HG03280 (cell line): ENCODE data around the gene SCUBE3.

Source experiments
- ATAC-seq: cut with Tn5 transposase; IDR thresholded peaks from one replicate; pipeline ENCODE4 v1.9.1; 2021; ENCODE audit warnings: mild to moderate bottlenecking, moderate library complexity; ENCODE audit not compliant: unreplicated experiment

SCUBE3 gene

DNA sequence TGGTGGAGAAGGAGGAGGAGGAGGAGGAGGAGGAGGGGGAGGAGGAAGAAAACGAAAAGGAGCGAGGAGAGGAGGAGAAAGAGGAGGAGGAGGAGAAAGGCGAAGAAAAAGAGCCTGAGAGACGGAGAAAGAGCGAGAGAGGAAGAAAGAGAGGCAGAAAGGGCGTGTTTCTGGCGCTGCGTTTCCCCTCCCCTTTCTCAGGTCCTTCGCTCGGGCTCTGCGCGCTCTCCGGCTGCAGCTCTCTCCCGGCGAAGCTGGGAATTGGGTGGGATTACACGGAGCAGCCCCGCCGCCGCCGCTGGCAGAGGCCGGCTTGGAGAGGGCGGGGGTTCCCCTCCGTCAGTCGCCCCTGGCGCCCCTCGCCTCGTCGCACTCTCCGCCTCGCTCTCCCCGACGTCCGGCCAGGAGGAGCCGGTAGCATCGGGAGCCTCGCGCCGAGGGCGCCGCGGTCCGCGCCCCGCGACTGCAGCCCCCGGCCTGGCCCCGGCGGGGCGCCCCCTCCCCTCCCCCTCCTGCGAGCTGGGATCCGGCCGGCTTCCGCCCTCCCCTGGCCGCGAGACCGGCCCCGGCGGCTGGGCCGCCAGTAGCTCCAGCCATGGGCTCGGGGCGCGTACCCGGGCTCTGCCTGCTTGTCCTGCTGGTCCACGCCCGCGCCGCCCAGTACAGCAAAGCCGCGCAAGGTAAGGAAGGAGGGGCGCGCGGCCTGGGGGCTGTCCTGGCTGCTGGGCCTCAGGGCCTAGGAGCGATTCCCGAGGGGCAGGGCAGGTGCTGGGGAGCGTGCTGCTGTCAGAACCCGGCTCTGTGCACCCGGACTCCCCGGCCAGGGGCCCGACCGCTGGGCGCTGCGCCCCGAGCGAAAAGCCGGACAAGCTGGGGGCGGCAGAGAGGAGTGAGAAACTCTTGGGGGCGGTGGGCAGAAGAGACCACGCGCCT is at the start of gene SCUBE3:
Gene SCUBE3, plus strand, starts transcription at position 133 of the 933 bp plus-strand sequence. Its CDS starts 463 bp downstream, at position 596.
- ATAC-seq, result no peak

DNA sequence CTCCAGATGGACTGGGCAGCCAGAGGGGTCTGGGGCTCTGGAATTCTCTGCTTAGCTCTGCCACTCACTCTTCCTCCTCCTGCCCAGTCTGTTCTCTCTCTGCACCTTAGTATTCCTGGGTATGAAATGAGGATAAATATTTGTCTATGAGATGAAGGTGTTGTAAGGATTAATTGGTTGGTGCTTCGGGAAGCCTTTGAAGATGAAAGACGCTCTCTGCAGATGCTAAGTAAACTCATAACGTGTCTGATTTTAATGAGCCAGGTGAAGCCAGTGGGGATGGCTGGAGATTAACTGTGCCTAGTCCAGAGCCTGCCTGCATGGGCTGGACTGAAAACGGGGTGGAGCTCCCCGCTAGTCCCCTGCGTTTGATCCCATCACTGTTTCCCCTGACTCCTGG is 49.5 kb upstream of the SCUBE3 start:
- no peak for ATAC-seq

DNA sequence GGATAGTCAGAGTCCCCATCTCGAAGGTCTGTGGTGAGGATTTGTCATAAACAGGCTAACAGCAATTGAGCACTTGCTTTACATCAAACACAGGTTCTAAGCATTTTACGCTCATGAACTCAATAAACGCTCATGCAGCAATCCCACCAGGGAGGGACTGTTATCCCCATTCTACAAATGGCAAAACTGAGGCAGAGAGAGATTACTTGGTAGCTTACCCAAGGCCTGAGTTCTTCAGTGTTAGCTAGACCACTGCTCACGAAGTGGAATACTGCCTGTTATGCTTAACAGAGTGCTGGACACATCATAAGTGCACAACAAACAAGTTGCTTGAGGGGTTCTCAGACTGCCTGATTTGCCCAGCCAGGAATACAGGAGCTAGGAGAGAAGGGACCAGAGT is 48.9 kb upstream of the SCUBE3 start:
- no peak for ATAC-seq

DNA sequence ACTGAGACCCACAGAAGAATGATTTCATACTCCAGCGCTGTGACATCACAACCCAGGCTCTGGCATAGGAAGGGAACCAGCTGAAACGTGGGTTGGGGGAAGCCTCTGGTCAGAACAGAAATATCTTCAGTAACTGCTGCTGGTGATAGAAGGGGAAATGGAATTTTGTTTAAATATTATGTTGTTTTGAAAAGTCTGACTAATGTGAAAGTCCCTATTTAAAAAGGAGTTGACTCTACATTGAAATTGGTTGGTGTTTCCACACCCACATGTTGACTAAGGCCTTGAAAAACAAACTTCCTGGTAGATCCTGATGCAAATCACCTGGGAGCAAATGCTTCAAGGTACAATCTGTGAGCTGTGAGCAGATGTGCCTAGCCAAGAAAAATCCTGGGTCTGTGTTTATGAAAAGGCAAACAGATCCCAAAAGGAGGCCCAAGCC is 48.1 kb upstream of the SCUBE3 start:
- no peak for ATAC-seq

DNA sequence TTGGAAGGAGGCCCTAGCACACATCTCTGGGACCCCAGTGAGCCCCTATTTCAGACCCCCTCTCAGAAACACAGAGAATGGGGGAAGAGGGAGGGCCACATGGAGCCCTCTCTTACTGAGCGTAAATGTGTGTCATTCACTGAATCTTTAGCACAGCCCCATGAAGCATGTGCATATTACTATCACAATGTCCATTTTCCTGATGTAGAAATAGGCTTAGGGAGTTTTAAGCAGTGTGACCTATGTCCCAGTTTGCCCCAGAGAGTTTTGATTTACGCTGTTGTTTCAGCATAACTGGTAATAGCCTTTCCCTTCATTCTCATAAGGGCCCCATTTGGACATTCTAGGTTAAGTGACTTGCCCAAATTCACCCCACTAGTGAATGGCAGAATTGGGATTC is 47.6 kb upstream of the SCUBE3 start:
- ATAC-seq, result no peak

DNA sequence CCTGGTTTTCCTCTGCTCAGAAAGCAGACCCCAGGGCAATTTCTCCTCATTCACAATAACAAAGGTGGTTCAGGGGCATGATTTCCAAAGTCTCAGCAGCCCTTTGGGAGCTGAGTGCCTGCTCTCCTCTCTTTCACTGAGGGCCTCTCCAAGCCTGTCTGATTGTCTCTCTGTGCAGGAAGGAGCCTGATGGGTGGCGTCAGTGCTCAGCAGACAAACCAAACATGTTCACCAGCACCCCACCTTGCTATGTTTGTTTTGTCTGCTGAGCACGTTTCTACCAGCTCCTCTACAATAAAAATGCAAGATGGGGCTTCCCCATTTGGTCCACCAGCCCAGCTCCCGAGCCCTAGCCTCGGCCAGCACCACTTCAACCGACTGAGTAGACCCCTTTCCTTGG is 47.2 kb upstream of the SCUBE3 start:
- ATAC-seq, result no peak

DNA sequence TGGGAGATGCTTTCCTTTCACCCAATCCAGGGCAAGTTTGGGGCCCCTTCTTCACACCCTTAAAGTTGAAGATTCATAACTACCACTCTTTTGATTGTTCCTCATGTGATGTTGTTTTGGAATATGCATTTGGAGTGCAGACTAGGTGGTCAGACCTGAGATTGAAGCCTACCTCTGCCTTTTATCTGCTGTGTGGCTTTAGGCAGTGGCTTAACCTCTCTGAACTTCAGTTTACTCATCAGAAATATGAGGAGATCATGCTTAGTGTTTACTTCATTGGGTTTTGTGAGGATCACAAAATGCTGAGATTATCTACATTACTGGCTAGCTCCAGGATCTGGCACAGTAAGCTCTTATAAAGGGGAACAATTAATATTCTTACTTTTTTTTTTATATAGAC is 46.3 kb upstream of the SCUBE3 start:
- ATAC-seq, result no peak

DNA sequence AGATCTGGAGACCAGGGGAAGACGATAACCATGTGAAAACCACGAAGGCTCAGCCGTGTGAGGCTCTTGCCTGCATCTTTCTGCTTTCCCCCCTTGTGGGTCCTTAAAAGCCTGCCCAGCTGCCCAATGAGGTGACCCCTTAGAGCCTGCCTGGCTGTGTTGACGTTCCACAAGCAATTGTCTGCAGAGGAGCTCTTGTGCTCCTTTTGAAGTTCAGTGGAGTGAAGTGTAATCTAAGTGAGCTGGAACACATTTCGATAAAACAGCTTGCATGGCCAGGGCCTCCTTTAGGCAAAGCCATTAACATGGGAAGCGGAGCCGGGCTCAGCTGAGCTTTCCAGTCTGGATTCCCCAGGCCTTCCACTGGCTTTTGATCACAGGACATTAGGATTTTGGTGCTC is 45.3 kb upstream of the SCUBE3 start:
- ATAC-seq, result no peak

DNA sequence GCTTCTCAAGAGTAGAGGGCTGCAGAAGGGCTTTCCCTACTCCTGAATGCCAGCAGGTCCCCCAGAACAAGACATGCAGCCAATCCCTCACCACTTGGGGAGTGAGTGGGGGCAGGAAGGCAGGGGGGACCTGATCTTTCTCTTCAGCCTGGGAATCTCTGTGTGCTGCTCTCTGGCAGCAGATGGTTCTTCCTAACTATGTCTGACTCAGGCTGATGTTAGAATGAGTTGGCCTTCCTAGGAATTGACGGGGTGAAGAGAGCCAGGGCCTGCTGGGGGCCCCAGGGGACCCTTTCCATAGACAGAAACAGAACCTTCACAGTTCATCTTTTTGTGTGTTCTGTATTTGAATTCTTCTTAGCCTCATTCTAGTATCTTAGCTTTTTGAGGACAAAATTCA is 43.6 kb upstream of the SCUBE3 start:
- ATAC-seq, result no peak

DNA sequence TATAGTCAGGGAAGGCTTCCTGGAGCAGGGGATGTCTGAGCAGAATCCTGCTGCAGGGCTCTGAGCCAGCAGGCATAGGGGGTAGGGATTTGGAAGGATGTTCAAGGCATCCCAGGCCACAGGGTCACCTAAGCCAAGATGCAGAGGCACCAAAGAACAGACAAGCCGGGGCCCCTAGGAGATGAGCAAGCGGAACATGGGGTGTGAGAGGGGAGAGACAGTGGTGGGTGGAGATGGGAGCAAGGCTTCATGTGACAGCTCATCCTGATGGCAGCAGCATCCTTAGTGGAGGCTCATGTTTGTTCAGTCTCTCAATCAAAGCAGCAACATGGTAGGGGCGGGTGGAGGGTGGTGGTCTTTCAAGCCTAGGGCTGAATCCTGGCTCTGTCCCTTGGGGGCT is 42.9 kb upstream of the SCUBE3 start:
- no peak for ATAC-seq

DNA sequence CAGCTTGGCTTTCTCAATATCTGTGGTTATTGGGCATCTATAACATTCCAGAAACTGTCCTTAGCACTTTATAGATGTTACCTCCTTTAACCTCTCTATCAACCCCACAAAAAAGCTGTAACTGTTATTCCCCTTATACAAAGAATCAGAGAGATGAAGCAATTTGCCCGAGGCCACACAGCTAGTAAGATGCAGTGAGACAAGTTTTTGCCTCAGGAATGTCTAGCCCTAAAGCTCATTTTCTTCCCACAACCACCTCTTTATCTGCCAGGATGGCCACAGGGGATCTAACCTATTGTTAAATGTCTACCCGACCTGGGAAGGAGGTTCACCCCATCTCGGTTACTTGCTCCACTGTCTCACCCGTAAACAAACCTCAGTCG is 40.7 kb upstream of the SCUBE3 start:
- no peak for ATAC-seq

DNA sequence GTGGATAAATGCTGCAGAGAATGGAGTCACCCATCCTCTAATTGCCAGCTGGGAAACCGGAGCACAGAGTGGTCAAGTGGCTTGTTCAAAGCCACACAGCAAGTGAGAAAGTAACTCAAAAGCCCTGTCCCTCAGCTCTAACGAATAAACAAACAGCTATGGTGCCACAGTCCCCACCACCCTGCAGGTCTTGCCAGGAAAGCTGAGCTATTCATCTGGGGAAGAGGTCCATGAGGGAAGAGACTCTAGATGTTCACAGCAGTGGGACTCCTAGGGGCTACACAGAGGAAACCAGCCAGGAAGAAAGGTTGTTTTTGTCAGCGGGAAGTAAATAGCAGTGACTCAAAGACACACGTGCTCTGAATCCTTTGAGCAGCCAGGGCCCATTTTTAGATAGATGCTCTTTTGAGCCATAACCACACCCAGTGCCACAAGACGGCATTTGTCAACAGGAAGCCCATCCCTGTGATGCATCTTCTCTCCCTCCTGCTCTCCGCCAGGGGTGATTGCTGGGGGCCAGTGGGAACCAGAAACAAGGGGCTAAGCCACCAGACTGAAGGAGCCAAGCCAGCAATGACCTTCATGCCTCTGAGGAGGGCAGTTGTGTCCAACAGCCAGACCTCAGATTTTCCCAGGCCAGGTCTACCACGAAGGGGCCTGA is 40.2 kb upstream of the SCUBE3 start:
- ATAC-seq, result no peak

DNA sequence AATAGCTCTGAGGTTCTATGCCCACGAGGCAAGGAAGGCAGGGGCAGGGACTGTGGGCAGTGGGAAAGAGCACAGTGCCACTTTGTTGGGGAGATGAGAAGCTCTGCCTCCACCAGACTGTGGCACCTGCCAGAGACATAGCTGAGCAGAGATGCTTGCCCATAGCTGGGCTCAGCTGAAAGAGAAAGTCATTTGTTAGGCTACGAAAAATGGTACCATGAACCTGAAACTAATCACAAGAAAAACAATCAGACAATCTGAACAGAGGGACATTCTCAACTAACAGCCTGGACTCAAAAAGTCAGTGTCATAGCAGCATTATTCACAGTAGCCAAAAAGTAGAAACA is 39.7 kb upstream of the SCUBE3 start:
- ATAC-seq, result no peak

DNA sequence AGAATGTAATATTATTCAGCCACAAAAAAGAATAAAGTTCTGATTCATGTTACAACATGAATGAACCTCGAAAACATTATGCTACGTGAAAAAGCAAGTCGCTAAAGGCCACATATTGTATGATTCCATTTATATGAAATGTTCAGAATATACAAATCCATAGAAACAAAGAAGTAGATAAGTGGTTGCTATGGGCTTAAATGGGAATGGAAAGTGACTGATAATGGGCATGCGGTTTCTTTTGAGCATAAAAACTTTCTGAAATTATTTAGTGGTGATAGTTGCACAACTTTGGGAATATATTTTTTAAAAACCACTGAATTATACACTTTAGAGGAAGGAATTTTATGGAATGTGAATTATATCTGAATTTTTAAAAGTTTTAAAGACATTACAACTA is 39.3 kb upstream of the SCUBE3 start:
- no peak for ATAC-seq

DNA sequence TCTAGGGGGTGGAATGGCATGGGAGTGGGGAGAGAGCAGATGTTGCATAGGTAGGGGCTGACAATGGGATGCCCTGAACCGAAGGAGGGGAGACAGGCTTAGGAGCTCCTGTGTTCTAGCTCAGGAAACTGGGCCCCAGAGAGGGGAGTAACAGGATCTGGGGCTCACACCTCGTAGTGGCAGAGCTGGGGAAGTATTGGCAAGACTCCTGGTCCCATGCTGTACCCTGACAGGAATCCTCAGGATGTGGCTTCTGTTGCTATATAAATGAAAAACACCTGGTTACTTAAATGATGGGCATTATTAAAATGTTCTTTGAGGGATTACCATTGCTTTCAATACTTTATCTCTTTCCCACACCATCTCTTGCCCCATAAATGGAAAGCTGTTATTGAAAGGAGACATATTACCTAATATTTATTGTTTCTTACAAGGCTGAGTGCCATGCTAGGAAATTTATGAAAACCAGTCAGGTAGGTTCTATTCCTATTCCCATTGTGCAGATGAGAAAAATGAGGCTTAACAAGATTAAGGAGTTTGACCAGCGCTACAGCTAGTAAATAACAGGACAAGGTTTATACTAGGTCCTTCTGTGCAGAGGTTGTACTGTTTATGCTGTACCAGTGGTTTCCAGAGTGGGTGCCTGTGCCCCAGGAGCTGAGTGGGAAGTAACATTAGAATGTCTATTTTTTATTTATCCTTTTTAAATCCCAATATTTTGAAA is 37.3 kb upstream of the SCUBE3 start:
- ATAC-seq, result no peak

DNA sequence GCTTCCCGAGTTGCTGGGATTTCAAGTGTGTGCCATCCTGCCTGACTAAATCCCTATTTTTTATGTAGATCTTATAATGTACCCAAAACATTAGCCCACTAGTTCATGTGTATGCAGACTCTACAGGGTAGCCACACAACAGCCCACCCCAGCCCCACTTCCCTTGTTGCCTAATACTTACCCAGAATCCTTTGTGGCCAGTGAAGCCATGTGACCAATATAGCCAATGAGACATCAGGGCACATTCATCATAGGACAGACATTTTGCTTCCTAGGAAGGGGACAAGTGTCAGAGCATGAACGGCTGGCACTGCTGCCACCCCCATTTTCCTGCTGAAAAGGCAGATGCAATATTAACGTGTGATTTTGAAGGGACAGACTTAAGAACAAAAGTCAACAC is 36.6 kb upstream of the SCUBE3 start:
- no peak for ATAC-seq

DNA sequence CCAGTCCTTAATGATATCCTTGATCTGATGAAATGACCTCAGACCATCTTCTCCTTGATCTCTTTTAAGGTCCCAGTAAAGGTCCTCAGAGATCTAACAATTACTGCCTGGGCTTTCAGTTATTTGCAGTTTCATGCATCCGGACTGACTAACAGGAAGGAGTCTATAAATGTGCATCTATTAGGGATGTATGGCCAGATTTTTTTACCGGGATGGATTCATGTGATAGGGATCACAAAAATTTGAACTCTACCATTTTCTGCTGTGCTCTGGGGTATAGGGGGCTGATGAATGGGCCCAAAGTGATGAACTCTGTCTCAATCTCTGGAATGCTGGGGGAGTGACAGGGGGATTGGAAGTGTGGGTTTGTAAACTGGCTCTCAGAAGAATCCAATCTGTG is 36.2 kb upstream of the SCUBE3 start:
- ATAC-seq, result no peak

DNA sequence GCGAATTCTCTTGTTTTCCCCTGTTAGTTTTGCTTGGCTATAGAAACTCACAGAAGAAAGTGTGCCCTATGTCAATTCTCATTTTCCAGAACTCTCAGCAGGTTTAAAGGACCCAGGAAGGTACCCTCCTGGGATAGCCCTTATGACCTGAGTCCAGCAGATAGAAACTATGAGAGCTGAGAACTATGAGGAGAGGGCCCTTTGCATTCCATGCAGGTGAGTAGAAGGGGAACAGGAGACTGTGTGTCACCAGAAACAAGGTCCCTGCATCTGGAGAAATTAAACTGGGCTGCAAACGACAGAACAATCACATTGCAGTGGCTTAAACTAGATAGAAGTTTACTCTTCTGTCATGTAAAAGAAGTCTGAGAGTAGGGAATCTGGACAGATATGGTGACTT is 35.7 kb upstream of the SCUBE3 start:
- ATAC-seq, result no peak

DNA sequence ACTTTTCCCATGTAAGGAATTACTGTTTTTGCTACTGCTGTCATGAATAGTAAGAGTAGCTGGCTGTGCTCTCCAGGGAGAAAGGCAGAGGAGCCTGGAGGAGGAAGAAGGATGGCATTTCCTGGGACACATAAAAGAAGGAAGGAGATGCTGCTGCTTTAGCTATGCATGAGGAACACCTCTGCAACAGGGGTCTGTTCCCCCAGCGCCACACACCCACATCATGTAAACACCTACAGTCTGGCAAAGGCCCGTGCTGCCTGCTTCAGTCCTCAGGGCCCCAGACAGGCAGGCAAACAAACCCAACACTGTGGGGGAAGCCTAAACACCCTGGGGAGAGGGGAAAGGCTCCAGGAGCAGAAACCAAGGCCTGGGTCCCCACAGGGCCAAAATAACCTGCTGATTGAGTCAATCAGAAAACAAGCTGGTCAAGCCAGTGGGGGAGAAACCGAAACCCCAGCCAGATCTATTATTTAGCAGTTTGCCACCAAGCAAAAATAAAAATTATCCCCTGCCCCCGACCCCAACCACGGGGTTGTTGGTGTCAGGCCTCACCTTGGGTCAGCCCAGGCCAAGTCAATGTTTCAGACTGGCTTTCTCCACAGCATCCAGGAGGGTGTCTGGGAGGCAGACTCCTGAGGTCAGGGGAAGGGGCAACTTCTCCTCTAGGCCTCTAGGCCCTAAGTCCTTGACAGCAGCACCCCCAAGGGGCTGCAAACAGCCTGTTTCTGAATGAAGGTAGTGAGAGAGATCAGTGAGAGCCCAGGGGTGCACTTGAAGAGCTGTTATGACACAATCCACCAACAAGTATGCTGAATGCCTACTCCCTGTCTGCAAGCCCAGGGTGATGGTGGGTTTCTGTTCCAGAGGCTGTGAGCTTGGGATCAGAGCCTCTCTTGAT is 34.6 kb upstream of the SCUBE3 start:
- ATAC-seq, result no peak

DNA sequence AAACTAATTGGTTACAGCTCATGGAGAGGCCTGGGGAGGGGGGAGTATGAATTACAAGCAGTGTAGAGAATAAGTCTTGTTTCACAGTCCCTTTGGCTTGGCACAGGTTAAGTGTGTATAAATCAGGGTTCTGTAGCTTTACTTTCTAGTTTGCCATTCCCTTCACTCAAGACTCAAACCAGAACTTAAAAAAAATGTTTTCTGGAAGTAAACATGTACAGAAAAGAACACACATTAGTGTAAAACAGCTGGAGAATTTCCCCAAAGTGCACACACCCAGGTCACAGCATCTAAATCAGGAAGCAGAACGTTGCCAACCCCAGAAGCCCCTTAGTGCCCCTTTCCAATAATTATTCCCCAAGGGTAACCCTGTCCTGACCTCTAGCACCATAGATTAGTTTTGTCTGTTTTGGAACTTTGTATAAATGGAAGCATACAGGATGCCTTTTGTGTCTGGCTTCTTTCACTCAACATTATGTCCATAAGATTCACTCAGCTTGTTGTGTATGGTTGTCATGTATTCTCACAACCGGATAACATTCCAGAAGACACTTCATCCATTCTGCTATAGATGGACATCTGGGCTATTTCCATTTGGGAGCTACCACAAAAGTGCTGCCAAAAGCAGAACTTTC is 33.7 kb upstream of the SCUBE3 start:
- no peak for ATAC-seq
